Kidney (tissue), 14 donors: ENCODE measurements around the gene PPP6R1. TPM values are rescaled to one million over a fixed set of nuclear protein-coding genes. Genes with fewer than 3 reads are reported as not detected.

Experiments
- DNase-seq, 5 donors: peaks; one replicate each; pipeline ENCODE4 v3.0.0-alpha.2; 2013 to 2020
- FAIRE-seq: peaks from 2 replicates; lab custom pipeline; 2012; peaks lifted over from hg19 to GRCh38; lab: Jason Lieb, UNC
- H3K27ac ChIP-seq, 2 donors: one replicate each; pipeline ENCODE4 v1.7.0; 2013; ENCODE audit warnings: low read depth in 2 of 2, low read length in 2 of 2, inconsistent platforms in 1 of 2
- H3K27me3 ChIP-seq: one replicate; pipeline ENCODE4 v1.7.1; 2013; ENCODE audit warnings: low read length, inconsistent platforms; ENCODE audit not compliant: control insufficient read depth, insufficient read depth
- H3K36me3 ChIP-seq, 3 donors: one replicate each; pipeline versions ENCODE4 v1.7.0 to v1.7.1; 2013; ENCODE audit warnings: low read length in 3 of 3, control low read depth in 1 of 3, inconsistent platforms in 1 of 3; ENCODE audit not compliant: insufficient read depth in 3 of 3, control insufficient read depth in 2 of 3
- H3K4me1 ChIP-seq, 3 donors: one replicate each; pipeline versions ENCODE4 v1.7.0 to v1.7.1; 2013; ENCODE audit warnings: low read length in 3 of 3, inconsistent platforms in 1 of 3, low read depth in 1 of 3; ENCODE audit not compliant: control insufficient read depth in 2 of 3, insufficient read depth in 2 of 3
- H3K4me3 ChIP-seq, 3 donors: one replicate each; pipeline versions ENCODE4 v1.7.0 to v1.8.1; 2013; ENCODE audit warnings: low read length in 3 of 3, control low read depth in 1 of 3, inconsistent platforms in 1 of 3
- H3K9ac ChIP-seq, 3 donors: one replicate each; pipeline versions ENCODE4 v1.7.0 to v1.7.1; 2013; ENCODE audit warnings: low read length in 3 of 3, control low read depth in 1 of 3, inconsistent platforms in 1 of 3
- H3K9me3 ChIP-seq, 3 donors: one replicate each; pipeline versions ENCODE4 v1.7.0 to v1.7.1; 2013; ENCODE audit warnings: low read length in 3 of 3, control low read depth in 1 of 3, inconsistent platforms in 1 of 3; ENCODE audit not compliant: control insufficient read depth in 2 of 3, insufficient read depth in 1 of 3
- CTCF ChIP-seq: IDR thresholded peaks from 3 replicates; pipeline ENCODE4 v1.5.1; 2012; ENCODE audit warnings: mild to moderate bottlenecking, moderate library complexity, borderline replicate concordance; ENCODE audit not compliant: insufficient read depth; ENCODE audit errors: extremely low read depth
- intact Hi-C: fragments of 100-400 bp; cut with DNase I; formaldehyde crosslinking; loops from one replicate; pipeline ENCODE4 v1.11.1; 2022
- microRNA-seq: library from miRNA; unstranded; fragments of <30 nt; microRNA quantifications from one replicate; pipeline ENCODE4 v1.2.0, GENCODE V29; 2020
- polyA plus RNA-seq: library from polyadenylated mRNA; stranded (reverse); fragments of 350-450 nt; fragmentation: Illumina TruSeq; extraction: RNeasy Lipid Tissue Mini Kit (QIAGEN cat#74804); gene quantifications from one replicate; pipeline ENCODE4 v1.2.3, GENCODE V29; 2014; ENCODE audit warnings: low read depth, low replicate concordance; ENCODE audit not compliant: insufficient read depth
- total RNA-seq: library from RNA; stranded (reverse); fragmentation: NEBNext Ultra II Directional; extraction: Animal tissue kit (Norgen Biotek cat#: 25700); gene quantifications from one replicate; pipeline ENCODE4 v1.2.1, GENCODE V29; 2021
- donor health status: control.
- donor health status: control.
- donor health status: control.
- donor health status: control.
- donor health status: control.
- donor health status: DM: yes; HTN: yes; CAD: no.
- donor health status: Normal renal cell carcinoma (clear cell type).

PPP6R1 gene
- total and polyA plus RNA-seq, 2 donors from 2014 or later: 30.6 to 61.6 TPM

- peaks cover 8% of the 10 kb centered on the region for H3K27me3 ChIP-seq
- intact Hi-C loops: no loop called here
- TF ChIP-seq CTCF: no peak
- H3K9me3 ChIP-seq: no peaks in the 10 kb centered on the region
- DNase-seq (no peak), FAIRE-seq (no peak)
- H3K36me3 ChIP-seq: no peaks in the 10 kb centered on the region
- H3K4me1 ChIP-seq: peaks cover 0 to 6% (median 0%) of the 10 kb centered on the region in 3 donors
- no peak overlapping the region for H3K27ac ChIP-seq
- no peak overlapping the region for H3K9ac ChIP-seq
- H3K4me3 ChIP-seq: no peak overlapping the region
These were observed 77.1 kb downstream of the PPP6R1 start for GRCh38 chr19:55181740-55182139.

Small RNA genes lying within 50 kb of the gene (microRNA-seq; reads per million reads assigned to microRNA genes)
- gene MIR6802 (not detected), gene MIR6803 (2.4 reads per million), gene MIR6804 (not detected)

Other genes with a start within 250 kb of the PPP6R1 start
- 0.35 TPM for gene GP6, start 220.8 kb downstream of the PPP6R1 start, total RNA-seq
- 0.73 TPM for gene GP6, start 220.8 kb downstream of the PPP6R1 start, polyA plus RNA-seq
- 38.7 TPM for gene RDH13, start 195.9 kb downstream of the PPP6R1 start, total RNA-seq
- 24.9 TPM for gene RDH13, start 195.9 kb downstream of the PPP6R1 start, polyA plus RNA-seq
- 95.0 TPM for gene EPS8L1, start 183.1 kb downstream of the PPP6R1 start, total RNA-seq
- gene EPS8L1, start 183.1 kb downstream of the PPP6R1 start, polyA plus RNA-seq: 45.4 TPM
- 146 TPM for gene PPP1R12C, start 141.4 kb downstream of the PPP6R1 start, total RNA-seq
- 89.0 TPM for gene PPP1R12C, start 141.4 kb downstream of the PPP6R1 start, polyA plus RNA-seq
- not detected for gene TNNT1, start 109.8 kb downstream of the PPP6R1 start, total RNA-seq
- not detected for gene TNNT1, start 109.8 kb downstream of the PPP6R1 start, polyA plus RNA-seq
- 0.41 TPM for gene TNNI3, start 101.3 kb downstream of the PPP6R1 start, total RNA-seq
- gene TNNI3, start 101.3 kb downstream of the PPP6R1 start, polyA plus RNA-seq: 1.7 TPM
- gene DNAAF3, start 92.4 kb downstream of the PPP6R1 start, total RNA-seq: 11.4 TPM
- gene DNAAF3, start 92.4 kb downstream of the PPP6R1 start, polyA plus RNA-seq: 5.1 TPM
- not detected for gene SYT5, start 78.7 kb downstream of the PPP6R1 start, total RNA-seq
- not detected for gene SYT5, start 78.7 kb downstream of the PPP6R1 start, polyA plus RNA-seq
- 2.8 TPM for gene PTPRH, start 49.5 kb downstream of the PPP6R1 start, total RNA-seq
- gene PTPRH, start 49.5 kb downstream of the PPP6R1 start, polyA plus RNA-seq: not detected
- gene TMEM86B, start 30.3 kb downstream of the PPP6R1 start, total RNA-seq: 3.3 TPM
- 4.6 TPM for gene TMEM86B, start 30.3 kb downstream of the PPP6R1 start, polyA plus RNA-seq
- gene HSPBP1, start 21.1 kb upstream of the PPP6R1 start, total RNA-seq: 37.6 TPM
- 55.9 TPM for gene HSPBP1, start 21.1 kb upstream of the PPP6R1 start, polyA plus RNA-seq
- gene BRSK1, start 25.0 kb upstream of the PPP6R1 start, total RNA-seq: 6.5 TPM
- 1.4 TPM for gene BRSK1, start 25.0 kb upstream of the PPP6R1 start, polyA plus RNA-seq
- 3.6 TPM for gene TMEM150B, start 66.3 kb upstream of the PPP6R1 start, total RNA-seq
- 5.4 TPM for gene TMEM150B, start 66.3 kb upstream of the PPP6R1 start, polyA plus RNA-seq
- 13.0 TPM for gene KMT5C, start 80.9 kb upstream of the PPP6R1 start, total RNA-seq
- gene KMT5C, start 80.9 kb upstream of the PPP6R1 start, polyA plus RNA-seq: 4.1 TPM
- gene COX6B2, start 95.7 kb upstream of the PPP6R1 start, total RNA-seq: 3.8 TPM
- 0.62 TPM for gene COX6B2, start 95.7 kb upstream of the PPP6R1 start, polyA plus RNA-seq
- not detected for gene GARIN5B, start 104.2 kb upstream of the PPP6R1 start, total RNA-seq
- not detected for gene GARIN5B, start 104.2 kb upstream of the PPP6R1 start, polyA plus RNA-seq
- gene IL11, start 111.4 kb upstream of the PPP6R1 start, total RNA-seq: 0.47 TPM
- 0.37 TPM for gene IL11, start 111.4 kb upstream of the PPP6R1 start, polyA plus RNA-seq
- not detected for gene TMEM190, start 117.8 kb upstream of the PPP6R1 start, total RNA-seq
- not detected for gene TMEM190, start 117.8 kb upstream of the PPP6R1 start, polyA plus RNA-seq
- gene TMEM238, start 125.3 kb upstream of the PPP6R1 start, total RNA-seq: 24.3 TPM
- gene TMEM238, start 125.3 kb upstream of the PPP6R1 start, polyA plus RNA-seq: 8.1 TPM
- gene RPL28, start 126.9 kb upstream of the PPP6R1 start, total RNA-seq: 1,259 TPM
- gene RPL28, start 126.9 kb upstream of the PPP6R1 start, polyA plus RNA-seq: 1,453 TPM
- gene UBE2S, start 148.8 kb upstream of the PPP6R1 start, total RNA-seq: 16.8 TPM
- 20.8 TPM for gene UBE2S, start 148.8 kb upstream of the PPP6R1 start, polyA plus RNA-seq
- gene SHISA7, start 184.3 kb upstream of the PPP6R1 start, total RNA-seq: not detected
- gene SHISA7, start 184.3 kb upstream of the PPP6R1 start, polyA plus RNA-seq: not detected
- 45.9 TPM for gene ISOC2, start 202.6 kb upstream of the PPP6R1 start, total RNA-seq
- 326 TPM for gene ISOC2, start 202.6 kb upstream of the PPP6R1 start, polyA plus RNA-seq
- gene C19orf85, start 205.7 kb upstream of the PPP6R1 start, total RNA-seq: not detected
- gene C19orf85, start 205.7 kb upstream of the PPP6R1 start, polyA plus RNA-seq: not detected
- gene ZNF628, start 217.6 kb upstream of the PPP6R1 start, total RNA-seq: 12.0 TPM
- gene ZNF628, start 217.6 kb upstream of the PPP6R1 start, polyA plus RNA-seq: 2.3 TPM
- gene NAT14, start 226.2 kb upstream of the PPP6R1 start, total RNA-seq: 42.6 TPM
- gene NAT14, start 226.2 kb upstream of the PPP6R1 start, polyA plus RNA-seq: 45.0 TPM
- gene SSC5D, start 229.4 kb upstream of the PPP6R1 start, total RNA-seq: 9.4 TPM
- 2.2 TPM for gene SSC5D, start 229.4 kb upstream of the PPP6R1 start, polyA plus RNA-seq